PC-9 (cell line): ENCODE measurements around the gene HS6ST3. TPM values are rescaled to one million over a fixed set of nuclear protein-coding genes. Genes with fewer than 3 reads are reported as not detected.

Experiments used
- BruUV-seq: library from RNA; stranded (reverse); fragments of 400-500 nt; replicated peaks from 2 replicates; lab custom pipeline; 2021; lab: Mats Ljungman, UMichigan
- CTCF ChIA-PET: fragments of 300-600 bp; sonication (Branson Sonifier 250); formaldehyde crosslinking; loops from one replicate; lab custom pipeline; 2022; ENCODE audit warnings: antibody characterized with exemption; lab: Charles Lee
- POLR2A ChIA-PET: fragments of 300-600 bp; sonication (Branson Sonifier 250); formaldehyde crosslinking; loops from one replicate; lab custom pipeline; 2022; ENCODE audit warnings: antibody characterized with exemption; ENCODE audit not compliant: unreplicated experiment; lab: Charles Lee
- DNase-seq, 2 experiments: peaks; one replicate each; pipeline versions ENCODE4 v3.0.0 to v3.0.0-alpha.2; 2015 to 2022; ENCODE audit warnings: mixed read lengths in 1 of 2
- H2AFZ ChIP-seq: fragments of 200-600 bp; sonication (generic); 2 replicates; pipeline ENCODE4 v1.8.1; 2017; ENCODE audit warnings: antibody characterized with exemption
- H3F3A ChIP-seq: fragments of 200-600 bp; sonication (generic); 2 replicates; pipeline ENCODE4 v1.8.1; 2017; ENCODE audit warnings: antibody characterized with exemption, mild to moderate bottlenecking, low read depth; ENCODE audit not compliant: insufficient read depth
- H3K27ac ChIP-seq: fragments of 200-600 bp; sonication (generic); 2 replicates; pipeline ENCODE4 v1.6.1; 2016; ENCODE audit warnings: mixed run types
- H3K27me3 ChIP-seq: fragments of 200-600 bp; sonication (generic); 2 replicates; pipeline ENCODE4 v1.6.1; 2016; ENCODE audit warnings: low read depth, mixed run types; ENCODE audit not compliant: insufficient read depth
- H3K36me3 ChIP-seq: fragments of 200-600 bp; sonication (generic); 2 replicates; pipeline ENCODE4 v1.6.1; 2016; ENCODE audit warnings: low read depth, mixed run types
- H3K4me1 ChIP-seq: fragments of 200-600 bp; sonication (generic); replicated peaks from 2 replicates; pipeline ENCODE4 v1.6.1; 2016; ENCODE audit warnings: mixed run types; ENCODE audit not compliant: insufficient read depth
- H3K4me2 ChIP-seq: fragments of 200-600 bp; sonication (generic); 2 replicates; pipeline ENCODE4 v1.6.1; 2017; ENCODE audit warnings: mixed run types
- H3K4me3 ChIP-seq: fragments of 200-600 bp; sonication (generic); 2 replicates; pipeline ENCODE4 v1.6.1; 2016; ENCODE audit warnings: mixed run types
- H3K79me2 ChIP-seq: fragments of 200-600 bp; sonication (generic); 2 replicates; pipeline ENCODE4 v1.6.1; 2017; ENCODE audit warnings: low read depth, mixed run types
- H3K9me2 ChIP-seq: fragments of 200-600 bp; sonication (generic); 2 replicates; pipeline ENCODE4 v1.8.1; 2017; ENCODE audit warnings: mild to moderate bottlenecking; ENCODE audit not compliant: insufficient read depth
- H3K9me3 ChIP-seq: fragments of 200-600 bp; sonication (generic); 2 replicates; pipeline ENCODE4 v1.8.1; 2016; ENCODE audit warnings: low read depth; ENCODE audit not compliant: insufficient read depth
- H4K20me1 ChIP-seq: fragments of 200-600 bp; sonication (generic); 2 replicates; pipeline ENCODE4 v1.8.1; 2017; ENCODE audit not compliant: insufficient read depth
- CTCF ChIP-seq: fragments of 200-600 bp; sonication (generic); conservative IDR thresholded peaks from 2 replicates; pipeline ENCODE4 v1.6.1; 2017; ENCODE audit warnings: mixed run types, antibody characterized with exemption, mild to moderate bottlenecking, moderate library complexity
- EZH2 ChIP-seq: fragments of 200-600 bp; sonication (generic); IDR thresholded peaks from 2 replicates; pipeline ENCODE4 v1.8.0; 2017; ENCODE audit warnings: antibody characterized with exemption, low read depth
- intact Hi-C: fragments of 100-400 bp; cut with micrococcal nuclease; formaldehyde crosslinking; loops from one replicate; pipeline ENCODE4 v1.10.0; 2022; ENCODE audit not compliant: unreplicated experiment
- total RNA-seq: library from RNA; stranded (reverse); gene quantifications from 2 replicates; pipeline ENCODE4 v1.2.3, GENCODE V29; 2021

Gene HS6ST3
- total RNA-seq, 1 experiment from 2014 or later = not detected

GRCh38 chr13:96284971-96285370 is 195.1 kb downstream of the HS6ST3 start:
- H3K79me2 ChIP-seq = no peaks in the 10 kb centered on the region
- H2AFZ ChIP-seq = no peak overlapping the region
- no peaks in the 10 kb centered on the region for H3K4me1 ChIP-seq
- H3K4me3 ChIP-seq = no peak overlapping the region
- no peak for TF ChIP-seq CTCF
- TF ChIP-seq EZH2 = no peak
- no peaks in the 10 kb centered on the region for H3F3A ChIP-seq
- H3K36me3 ChIP-seq = no peaks in the 10 kb centered on the region
- no peaks in the 10 kb centered on the region for H3K9me3 ChIP-seq
- ChIA-PET POLR2A (no interaction called here), CTCF (no interaction called here)
- DNase-seq = no peak
- peaks cover 6% of the 10 kb centered on the region; the same call in 1 of the 2 replicates for H3K27me3 ChIP-seq
- no peak overlapping the region for H3K27ac ChIP-seq
- no peaks in the 10 kb centered on the region for H4K20me1 ChIP-seq
- BruUV-seq = no TSS peak
- H3K9me2 ChIP-seq = no peaks in the 10 kb centered on the region
- intact Hi-C loops = no loop called here
- H3K4me2 ChIP-seq = no peak overlapping the region

GRCh38 chr13:96285729-96286128 is 195.8 kb downstream of the HS6ST3 start:
- Histone ChIP-seq H3K27ac (no peak overlapping the region), H3K27me3 (peaks cover 6% of the 10 kb centered on the region; the same call in 1 of the 2 replicates), H3K79me2 (no peaks in the 10 kb centered on the region), H3K4me2 (no peak overlapping the region), H2AFZ (no peak overlapping the region), H3K36me3 (no peaks in the 10 kb centered on the region), H3K4me1 (no peaks in the 10 kb centered on the region), H3K9me3 (no peaks in the 10 kb centered on the region), H4K20me1 (no peaks in the 10 kb centered on the region), H3K4me3 (no peak overlapping the region), H3K9me2 (no peaks in the 10 kb centered on the region), H3F3A (no peaks in the 10 kb centered on the region)
- BruUV-seq = no TSS peak
- ChIA-PET POLR2A (no interaction called here), CTCF (no interaction called here)
- no peak for DNase-seq
- TF ChIP-seq EZH2 (no peak), CTCF (no peak)
- intact Hi-C loops = no loop called here

- POLR2A ChIA-PET = interaction anchor here (0.6 kb wide), 1 partner anchor 208 kb away, joined by 3 read pairs; no protein-coding TSS in a partner anchor
- DNase-seq = no peak
These were observed 205.3 kb downstream of the HS6ST3 start for GRCh38 chr13:96294930-96295881.

More at GRCh38 chr13:96294930-96295881, 205.3 kb downstream of the HS6ST3 start:
- BruUV-seq = no TSS peak
- H4K20me1 ChIP-seq = peaks cover 6% of the 10 kb centered on the region; the same call in 1 of the 2 replicates
- no peaks in the 10 kb centered on the region for H3K9me3 ChIP-seq
- no peak overlapping the region for H3K4me3 ChIP-seq
- no peak overlapping the region for H2AFZ ChIP-seq
- no peaks in the 10 kb centered on the region for H3K36me3 ChIP-seq
- no peaks in the 10 kb centered on the region for H3K9me2 ChIP-seq
- H3K4me2 ChIP-seq = no peak overlapping the region
- no peak for TF ChIP-seq EZH2
- no peak for TF ChIP-seq CTCF
- H3F3A ChIP-seq = no peaks in the 10 kb centered on the region
- no peaks in the 10 kb centered on the region for H3K79me2 ChIP-seq
- no peak overlapping the region for H3K27ac ChIP-seq
- intact Hi-C loops = no loop called here
- CTCF ChIA-PET = no interaction called here
- no peaks in the 10 kb centered on the region for H3K27me3 ChIP-seq
- no peaks in the 10 kb centered on the region for H3K4me1 ChIP-seq
